T1000 (cell line): ENCODE measurements around the gene SLC29A2.
"Not testable (repeated sequence)": the region's sequence is repeated elsewhere in the genome, so short reads cannot be mapped to it uniquely, and the experiment has no call there.

ENCODE experiments used
- DNase-seq: peaks from one replicate; lab custom pipeline; 2025; ENCODE audit warnings: mixed read lengths; lab: John Stamatoyannopoulos, UW

The SLC29A2 gene

DNA sequence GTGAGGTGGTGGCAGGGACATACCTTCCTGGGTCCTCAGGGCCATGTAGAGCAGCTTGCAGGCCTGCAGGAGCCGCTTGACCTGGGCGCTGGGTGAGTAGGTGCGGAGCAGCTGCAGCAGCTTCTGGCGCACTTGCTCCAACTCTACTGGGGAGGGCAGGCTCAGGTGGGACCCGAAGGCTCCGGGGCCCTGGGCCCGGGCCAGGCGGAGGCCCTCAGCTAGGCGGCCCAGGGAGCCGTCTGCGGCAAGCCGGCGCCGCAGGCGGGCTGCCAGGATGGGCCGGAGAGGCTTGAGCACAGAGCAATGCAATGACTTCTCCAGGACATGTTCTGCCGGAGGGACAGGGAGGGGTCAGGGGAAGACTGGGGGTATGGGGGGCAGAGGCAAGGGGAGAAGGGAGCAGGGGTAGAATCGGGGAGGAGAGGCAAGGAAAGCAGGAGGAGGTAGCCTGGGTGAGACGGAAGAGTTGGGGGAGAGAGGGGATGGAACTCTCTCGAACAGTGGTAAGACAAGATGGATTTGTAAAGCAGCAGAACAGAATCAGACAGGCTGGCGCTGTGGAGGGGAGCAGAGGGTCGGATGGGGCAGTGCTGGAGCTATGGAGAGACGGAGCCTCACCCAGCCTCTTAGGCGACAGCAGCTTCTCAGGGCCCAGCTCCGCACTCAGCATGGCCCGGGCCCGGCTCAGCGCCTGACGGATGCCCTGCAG lies 37.5 kb downstream of the SLC29A2 start:
- no peak for DNase-seq

DNA sequence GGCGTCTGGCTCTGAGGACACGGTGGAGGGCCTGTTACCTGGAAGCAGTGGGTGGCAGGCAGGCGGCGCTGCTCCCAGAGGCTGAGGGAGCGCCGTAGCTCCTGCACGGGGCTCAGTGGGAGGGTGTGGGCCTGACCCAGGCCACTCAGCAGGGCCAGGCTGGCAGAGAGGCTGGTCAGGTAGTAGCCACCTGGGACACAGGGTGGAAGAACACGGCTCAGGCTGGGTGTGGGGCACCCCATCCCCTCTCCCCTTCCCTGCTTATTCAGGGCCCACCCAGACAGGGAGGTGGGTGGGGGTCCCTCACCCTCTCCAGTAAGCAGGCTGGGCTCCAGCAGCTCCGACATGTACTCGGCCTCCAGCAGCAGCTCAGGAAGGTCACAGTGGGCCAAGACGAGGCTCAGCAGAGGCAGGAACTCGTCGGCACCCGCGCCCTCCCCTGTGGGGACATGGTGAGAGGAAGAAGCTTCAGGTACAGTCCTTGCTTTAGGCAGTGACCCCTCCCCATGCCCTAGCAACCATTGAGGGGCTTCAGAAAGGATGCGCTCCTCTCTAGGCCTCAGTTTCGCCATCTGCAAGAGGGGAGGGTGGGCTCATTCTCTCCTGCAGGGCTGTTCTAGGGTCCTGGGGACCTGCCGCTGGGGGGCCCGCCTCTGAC lies 38.2 kb downstream of the SLC29A2 start:
- no peak for DNase-seq

DNA sequence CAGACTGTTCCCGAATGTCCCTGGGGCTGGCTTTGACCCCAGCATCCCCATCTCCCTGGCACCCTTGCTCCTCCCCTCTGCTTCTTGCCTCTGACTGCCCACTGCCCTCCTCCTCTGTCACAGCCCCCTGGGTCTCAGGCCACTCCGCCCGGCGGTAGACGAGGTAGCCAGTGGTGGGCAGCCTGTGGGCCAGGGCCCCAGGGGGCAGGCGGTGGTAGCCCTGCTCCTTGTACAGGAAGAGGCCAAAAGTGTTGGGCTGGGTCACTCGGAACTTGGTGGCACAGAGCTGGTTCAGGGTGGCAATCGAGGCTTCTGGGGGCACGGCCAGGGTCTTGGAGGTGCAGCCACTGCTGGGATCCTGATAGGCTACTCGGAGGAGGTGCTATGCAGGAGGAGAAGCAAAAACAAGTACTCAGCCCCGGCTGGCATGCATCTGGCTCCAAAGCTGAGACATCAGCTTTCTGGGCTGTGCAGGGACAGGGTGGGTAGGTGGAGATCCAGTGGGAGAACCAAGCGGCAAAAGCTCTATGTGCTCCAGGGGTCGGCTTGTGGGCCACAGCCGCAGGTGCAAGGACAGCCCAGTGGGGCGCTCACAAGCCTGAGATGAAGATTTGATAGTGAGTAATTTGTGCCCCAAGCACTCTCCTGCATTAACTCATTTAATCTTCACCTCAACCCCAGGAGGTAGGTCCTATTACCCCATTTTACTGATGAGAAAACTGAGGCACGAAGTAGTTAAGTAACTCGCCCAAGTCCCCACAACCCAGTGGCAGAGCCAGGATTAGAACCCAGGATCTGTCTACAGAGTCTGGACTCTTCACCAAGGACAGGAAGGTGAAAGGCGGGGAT lies 39.0 kb downstream of the SLC29A2 start:
- no peak for DNase-seq

DNA sequence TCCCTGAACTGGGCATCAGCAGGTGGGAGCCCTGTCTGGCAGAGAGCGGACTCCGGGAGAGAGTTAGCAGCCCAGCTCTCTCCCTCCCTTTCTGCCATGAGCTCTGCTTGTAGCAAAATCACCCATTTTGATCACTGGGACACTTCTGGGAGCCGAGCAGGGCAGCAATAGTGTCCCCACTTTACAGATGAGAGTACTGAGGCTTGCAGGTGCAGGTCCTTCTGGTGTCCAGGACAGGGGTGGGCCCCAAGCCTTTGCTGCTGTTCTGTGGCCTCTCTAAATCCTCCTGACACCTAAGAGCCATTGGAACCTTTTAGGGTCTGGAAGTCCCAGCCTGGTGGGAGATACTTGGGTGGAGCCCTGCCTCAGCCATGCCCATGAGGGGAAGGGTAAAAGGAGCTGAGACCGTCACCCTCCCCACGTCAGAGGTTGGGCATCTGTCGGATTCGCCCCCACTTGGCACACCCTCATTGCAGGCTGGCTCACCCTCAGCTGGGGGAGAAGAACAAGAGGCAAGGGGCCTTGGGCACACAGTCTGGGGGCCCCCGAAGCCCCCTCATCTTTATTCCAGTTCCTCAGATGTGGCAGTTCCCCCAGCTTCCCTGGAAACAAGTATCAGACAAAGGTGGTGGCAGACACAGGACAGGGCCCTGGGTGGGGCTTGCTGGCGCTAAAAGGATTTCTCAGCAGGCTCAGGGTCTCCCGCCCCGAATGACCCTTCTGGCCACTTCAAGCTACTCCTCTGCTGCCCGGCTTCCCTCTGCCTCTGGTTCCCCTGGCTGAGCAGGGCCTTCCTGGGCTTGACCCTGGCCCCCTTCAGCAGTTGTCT lies 39.8 kb downstream of the SLC29A2 start:
- no peak for DNase-seq

DNA sequence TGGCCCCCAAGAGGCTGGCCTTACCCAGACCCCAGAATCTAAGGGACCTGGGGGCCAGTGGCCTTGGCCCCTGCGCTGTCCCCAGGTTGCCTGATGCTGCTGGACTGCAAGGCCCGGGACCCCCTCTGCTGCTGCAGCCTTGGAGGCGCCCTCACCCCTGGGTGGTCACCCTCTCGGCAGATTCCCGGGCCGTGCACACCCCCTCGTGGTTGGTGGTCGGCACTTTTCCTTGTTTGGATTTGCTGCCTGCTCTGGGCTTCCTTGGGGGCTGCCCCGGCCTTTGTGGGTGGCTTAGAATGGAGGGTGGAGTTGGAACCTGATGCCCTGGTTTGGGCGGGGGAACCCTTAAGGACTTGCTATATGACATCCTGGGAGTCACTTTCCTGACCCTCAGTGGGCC lies 40.6 kb downstream of the SLC29A2 start:
- no peak for DNase-seq

DNA sequence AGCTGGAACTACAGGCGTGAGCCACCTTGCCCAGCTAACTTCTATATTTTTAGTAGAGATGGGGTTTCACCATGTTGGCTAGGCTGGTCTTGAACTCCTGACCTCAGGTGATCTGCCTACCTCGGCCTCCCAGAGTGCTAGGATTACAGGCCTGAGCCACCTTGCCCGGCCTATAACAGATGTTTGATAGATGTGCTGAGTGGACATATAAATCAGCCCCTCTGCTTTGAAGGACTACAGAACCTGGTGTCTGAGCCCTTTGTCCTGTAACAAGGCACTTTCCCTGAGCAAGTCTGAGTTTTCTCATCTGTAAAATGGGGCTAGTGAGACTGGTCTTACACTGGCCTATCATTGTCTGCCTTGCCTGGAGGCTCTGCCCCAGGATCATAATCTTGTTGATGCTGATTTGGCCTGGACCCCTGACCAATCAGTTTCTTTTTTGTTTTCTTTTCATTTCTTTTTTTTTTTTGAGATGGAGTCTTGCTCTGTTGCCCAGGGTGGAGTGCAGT lies 42.3 kb downstream of the SLC29A2 start:
- DNase-seq = no peak

DNA sequence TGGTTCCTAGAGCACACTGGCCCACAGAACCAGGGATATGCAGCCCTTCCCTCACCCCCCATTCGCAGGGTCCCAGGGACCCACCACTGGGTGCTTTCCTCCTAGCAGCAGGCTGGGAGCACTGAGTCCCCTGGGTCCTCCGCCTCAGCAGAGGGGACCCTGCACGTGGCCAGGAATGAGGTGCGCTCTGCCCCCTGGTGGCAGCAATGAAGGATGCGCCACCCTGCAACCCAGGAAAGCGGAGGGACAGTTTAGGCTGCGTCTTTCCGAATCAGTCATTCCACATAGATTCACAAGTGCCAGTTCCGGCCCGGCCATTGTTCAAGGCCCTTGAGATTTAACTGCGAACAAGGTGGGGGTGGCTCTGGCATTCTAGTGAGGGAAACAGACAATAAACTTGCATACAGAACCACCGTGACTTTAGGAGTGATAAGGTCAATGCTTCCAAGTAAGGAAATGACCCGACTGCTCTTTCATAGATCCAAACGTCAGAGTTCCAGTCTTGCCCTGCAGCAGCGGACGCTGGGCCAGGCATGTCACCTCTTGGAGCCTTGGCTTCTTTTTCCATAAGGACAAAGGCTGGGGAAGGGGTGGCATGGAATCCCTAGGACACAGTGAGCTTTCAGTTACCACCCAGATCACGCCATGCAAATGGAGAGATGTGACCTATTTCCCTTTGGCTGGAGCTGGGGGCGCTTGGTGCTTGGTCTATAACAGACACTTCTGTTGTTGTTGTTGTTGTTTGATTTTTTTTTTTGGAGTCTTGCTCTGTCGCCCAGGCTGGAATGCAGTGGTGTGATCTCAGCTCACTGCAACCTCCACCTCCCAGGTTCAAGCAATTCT lies 43.0 kb downstream of the SLC29A2 start:
- peak; percentile 76 for DNase-seq

DNA sequence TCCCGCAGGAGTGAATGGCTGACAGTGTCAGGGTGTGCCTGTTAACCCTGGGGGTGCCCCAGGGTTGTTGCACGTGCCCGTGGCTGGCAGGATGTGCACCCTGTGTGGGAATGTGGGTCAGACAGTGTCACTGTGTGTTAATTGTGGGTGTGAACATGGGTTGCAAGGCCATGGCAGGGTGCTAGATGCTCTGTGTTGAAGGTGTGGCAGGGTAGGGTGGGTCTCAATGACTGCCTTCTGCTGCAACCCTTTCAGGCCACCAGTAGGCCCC lies 43.6 kb downstream of the SLC29A2 start:
- DNase-seq = no peak

DNA sequence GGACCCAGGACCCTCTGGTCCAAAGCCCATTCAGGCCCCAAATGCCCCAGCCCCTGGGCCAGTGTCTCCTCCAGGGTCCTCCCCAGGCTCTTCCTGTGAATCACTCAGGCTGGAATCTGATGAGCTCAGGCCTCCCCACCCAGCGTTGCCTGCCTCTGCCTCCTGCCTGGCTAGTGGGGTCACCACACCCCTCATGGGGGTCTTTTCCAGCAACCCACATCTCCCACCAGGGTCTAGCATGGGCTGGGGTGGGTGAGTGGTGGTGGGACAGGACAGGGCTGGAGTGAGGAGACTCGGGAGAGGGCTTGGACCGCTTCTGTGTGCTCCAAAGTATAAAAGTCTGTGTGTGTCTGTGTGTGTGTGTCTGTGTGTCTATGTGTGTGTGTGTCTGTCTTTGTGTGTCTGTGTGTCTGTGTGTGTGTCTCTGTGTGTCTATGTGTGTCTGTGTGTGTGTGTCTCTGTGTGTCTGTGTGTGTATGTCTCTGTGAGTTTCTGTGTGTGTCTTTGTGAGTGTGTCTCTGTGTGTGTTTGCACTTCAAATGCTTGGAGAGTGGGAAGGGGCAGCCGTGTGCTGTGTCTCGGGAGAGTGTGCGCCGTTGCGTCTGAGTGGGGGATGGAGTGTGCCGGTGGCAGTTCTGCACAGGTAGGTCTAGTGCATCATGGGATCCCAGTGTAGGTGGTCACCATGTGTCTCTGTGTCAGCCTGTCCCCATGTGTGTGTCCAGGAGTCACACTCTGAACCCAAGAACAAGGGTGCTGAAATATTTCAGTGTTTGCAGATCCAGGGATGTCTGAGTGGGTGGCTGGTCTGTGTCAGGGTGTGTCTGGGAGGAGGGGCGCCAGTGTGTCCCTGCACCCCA lies 44.2 kb downstream of the SLC29A2 start:
- DNase-seq = peak; percentile 42

DNA sequence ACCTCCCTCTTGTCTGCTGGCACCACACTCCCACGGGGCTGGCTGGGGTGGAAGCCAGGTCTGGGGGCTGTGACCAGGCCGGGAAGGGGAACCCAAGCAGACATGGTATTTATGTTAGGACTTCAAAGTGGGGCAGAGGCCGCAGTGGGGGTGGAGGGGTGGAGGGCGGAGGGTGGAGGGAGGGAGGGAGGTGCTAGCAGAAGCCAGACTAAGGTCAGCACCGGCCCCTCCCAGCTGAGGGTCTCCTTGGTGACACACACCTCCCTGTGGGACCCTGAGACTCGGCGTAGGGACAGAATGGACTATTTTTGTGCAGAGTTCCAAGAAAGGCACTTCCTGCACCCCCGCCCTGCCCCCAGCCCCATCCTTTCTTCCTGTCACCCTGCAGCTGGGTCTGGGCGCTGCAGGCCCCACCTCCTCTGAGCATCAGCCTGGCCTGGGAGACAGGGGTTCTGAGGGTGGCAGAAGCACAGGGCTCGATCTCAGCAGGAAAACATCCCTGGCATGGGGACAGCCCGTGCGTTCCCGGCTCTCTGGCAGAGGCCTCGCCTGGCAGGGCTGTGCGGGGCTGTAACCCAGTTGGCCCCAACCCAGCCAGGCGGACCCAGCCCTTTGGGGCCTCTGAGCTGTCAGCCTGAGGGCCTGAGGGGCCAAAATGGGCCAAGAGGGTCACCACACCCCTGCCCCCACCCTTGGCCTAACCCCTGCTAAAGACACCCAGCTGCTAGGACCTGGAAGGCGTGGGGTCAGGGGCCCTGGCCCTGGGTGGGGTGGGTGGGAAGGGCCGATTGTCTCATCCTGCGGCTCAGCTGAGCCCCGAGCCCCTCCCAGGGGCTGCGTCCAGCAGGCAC lies 45.1 kb downstream of the SLC29A2 start:
- peak; percentile 57 for DNase-seq

DNA sequence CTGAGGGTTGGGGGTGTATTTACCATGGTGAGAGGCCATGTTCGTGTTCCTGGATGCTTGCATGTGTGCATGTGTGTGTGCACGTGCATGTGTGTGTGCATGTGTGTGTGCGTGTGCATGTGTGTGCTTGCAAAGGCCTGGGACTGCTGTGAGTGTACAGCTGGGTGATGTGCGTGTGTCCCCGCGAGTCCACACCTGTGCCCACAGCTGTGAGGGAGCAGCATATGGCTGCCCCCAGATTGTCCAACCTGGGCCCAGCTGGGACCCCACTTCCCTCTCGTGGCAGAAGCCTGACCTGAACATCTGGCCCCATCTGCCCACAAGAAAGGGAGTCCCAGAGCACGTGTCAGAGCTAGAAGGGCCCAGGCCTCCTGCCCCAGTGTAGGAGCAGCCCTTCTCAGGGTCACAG lies 46.3 kb downstream of the SLC29A2 start:
- DNase-seq = no peak

DNA sequence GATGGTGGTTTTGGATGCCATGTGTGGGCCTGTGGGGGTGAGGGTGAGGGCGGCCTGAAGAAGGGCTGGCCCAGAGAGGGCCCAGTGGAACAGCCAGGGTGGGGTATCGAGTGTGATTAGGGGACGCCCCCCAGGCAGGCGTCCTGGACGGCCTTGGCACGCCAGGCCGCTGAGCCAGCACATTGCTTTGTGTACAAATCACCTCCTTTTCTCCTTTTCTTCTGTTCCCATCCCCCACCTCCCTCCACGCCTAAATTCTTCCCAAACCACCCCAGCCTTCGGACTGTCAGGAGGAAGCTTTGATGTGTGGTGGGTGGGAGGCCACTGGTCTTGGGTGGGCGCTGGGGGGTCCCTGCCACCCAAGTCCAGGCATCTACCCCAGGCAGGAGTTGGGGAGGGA lies 46.9 kb downstream of the SLC29A2 start:
- DNase-seq = no peak

DNA sequence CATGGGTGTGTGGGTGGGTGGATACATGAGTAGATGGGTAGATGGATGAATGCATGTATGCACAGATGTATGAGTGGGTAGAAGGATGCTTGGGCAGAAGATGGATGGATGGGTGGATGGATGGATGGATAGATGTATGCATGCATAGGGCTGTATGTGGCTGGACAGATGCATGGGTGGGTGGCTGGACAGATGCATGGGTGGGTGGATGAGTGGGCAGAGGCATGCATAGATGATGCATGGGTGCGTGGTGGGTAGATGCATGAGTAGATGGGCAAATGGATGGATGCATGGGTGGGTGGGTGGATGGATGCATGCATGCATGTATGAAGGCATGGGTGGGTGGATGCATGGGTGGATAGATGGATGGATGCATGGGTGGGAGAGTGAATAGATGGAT lies 47.9 kb downstream of the SLC29A2 start:
- no peak for DNase-seq

DNA sequence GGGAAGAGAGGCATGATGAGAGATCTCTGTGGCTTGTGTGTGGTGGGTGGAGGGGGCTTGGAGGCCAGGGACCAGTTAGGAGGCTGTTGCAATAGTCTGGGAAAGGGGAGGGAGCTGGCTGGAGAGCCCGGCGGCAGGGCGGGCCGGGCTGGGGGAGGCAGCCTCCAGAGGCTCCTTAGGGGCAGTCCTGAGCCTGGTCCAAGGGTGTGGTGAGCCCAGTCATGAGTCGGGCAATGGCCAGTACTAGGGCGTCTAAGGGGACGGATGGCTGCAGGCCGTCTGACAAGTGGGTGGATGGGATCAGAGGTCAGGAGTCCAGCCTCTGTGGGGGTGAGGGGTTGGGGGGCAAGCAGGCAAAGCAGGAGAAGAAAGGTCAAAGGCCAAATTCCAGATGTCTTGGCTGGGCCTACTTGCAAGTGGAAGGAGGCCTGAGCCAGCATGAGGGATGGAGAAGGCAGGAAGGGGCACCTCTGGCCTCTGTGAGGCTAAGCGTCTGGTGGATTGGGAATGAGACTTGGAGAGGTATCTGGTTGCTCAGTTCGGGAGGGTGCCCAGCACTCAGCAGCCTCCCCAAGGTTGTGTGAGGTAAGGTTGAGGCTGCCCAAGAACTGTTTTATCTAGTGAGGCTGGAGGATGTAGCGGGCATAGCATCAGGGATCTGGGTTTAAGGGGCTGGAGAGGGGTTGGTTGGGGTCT lies 48.7 kb downstream of the SLC29A2 start:
- DNase-seq = no peak

DNA sequence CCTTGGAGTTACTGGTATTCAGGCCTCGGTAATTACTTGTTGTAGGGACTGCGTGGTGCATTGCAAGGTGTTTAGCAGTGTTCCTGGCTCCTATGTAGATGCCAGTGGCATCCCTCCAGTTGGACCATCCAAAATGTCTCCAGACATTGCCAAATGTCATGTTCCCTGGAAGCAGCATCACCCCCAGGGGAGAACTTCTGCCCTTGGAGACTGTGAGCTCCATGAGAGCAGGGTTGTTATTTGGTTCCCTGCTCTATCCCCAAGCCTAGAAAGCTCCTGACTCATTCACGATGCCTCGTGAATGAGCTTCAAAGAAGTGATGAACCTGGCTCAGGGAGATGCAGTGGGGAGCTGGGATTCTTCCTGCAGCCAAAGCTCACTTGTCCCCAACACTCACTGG lies 50.0 kb downstream of the SLC29A2 start:
- no peak for DNase-seq

DNA sequence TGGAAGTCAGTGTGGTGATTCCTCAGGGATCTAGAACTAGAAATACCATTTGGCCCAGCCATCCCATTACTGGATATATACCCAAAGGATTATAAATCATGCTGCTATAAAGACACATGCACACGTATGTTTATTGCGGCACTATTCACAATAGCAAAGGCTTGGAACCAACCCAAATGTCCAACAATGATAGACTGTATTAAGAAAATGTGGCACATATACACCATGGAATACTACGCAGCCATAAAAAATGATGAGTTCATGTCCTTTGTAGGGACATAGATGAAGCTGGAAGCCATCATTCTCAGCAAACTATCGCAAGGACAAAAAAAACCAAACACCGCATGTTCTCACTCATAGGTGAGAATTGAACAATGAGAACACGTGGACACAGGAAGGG lies 50.8 kb downstream of the SLC29A2 start:
- not testable (repeated sequence) for DNase-seq

DNA sequence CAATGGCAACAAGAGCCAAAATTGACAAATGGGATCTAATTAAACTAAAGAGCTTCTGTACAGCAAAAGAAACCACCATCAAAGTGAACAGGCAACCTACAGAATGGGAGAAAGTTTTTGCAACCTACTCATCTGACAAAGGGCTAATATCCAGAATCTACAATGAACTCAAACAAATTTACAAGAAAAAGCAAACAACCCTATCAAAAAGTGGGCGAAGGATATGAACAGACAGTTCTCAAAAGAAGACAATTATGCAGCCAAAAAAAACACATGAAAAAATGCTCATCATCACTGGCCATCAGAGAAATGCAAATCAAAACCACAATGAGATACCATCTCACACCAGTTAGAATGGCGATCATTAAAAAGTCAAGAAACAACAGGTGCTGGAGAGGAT lies 51.3 kb downstream of the SLC29A2 start:
- not testable (repeated sequence) for DNase-seq

DNA sequence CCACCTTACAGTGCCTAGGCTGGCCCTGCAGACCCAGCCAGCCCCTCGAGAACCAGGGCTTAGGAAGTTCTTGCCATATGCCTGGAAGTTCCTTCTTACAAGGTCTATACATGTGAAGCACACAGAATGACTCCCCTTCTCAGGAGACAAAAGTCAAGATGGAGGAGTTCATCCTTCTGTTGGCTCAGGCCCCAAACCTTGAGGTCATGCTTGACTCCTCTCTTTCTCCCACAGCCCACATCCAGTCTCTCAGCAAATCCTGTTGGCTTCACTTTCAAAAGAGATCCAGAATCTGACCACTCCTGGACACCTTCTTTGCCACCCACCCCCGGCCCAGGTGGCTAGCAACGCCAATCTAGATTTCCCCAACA lies 53.0 kb downstream of the SLC29A2 start:
- no peak for DNase-seq
